Islet of Langerhans (tissue), 1 donor: ENCODE results near the gene FHIT.
A peak's percentile ranks its signal among the peaks of the same experiment; 100 is the strongest.
"Not testable (repeated sequence)": the region's sequence is repeated elsewhere in the genome, so short reads cannot be mapped to it uniquely, and the experiment has no call there.

Source experiments
- FAIRE-seq: peaks from one replicate; lab custom pipeline; 2011; peaks lifted over from hg19 to GRCh38; lab: Jason Lieb, UNC

The FHIT gene

DNA sequence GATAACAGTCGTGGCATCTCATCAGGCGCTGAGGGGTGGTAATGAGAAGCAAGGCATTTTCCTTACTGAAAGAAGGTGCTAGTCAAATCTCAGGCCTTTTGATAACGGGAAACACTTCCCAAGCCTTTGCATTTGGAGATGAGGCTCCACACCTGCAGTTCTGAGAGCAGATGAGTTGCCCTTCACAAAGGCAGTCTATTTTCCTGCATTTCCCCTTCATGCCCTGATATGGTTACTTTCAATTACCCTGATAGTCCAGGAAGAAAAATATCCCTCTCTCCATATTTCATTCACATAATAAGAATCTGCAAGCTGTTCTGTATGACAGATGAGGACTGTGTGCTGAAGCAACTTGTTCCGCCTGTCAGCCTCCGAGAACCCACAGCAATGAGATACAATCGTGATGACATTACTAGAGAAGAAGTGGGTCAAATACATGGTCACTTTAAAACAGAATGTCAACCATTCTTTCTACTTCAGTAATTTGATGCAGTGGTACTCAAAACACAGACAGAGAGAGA lies 25.0 kb downstream of the FHIT start:
- FAIRE-seq, result no peak

- no peak for FAIRE-seq
Measured at GRCh38 chr3:61224823-61225222, 26.4 kb downstream of the FHIT start.

DNA sequence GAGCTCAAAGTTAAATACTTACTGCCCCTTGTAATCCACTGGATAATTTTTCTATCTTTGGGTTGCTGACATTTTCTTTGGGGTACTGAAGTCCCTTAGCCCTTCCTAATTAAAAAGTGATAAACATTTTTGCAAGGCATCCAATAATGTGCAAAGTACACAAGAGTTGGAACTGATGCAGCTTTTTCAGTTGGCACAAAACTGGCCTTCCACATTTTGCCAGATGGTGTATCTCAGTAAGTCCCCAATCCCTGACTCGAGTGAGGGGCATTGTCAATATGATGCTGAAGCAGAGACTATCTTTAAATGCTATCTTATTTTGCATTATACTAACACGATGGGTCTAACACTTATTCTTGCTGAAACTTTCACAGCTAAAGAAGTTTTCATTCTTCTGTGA lies 27.8 kb downstream of the FHIT start:
- FAIRE-seq, result no peak

- FAIRE-seq, result no peak
Measured at GRCh38 chr3:61222467-61222866, 28.8 kb downstream of the FHIT start.

GRCh38 chr3:61221759-61222362 lies 29.4 kb downstream of the FHIT start:
- no peak for FAIRE-seq

GRCh38 chr3:61218504-61218903 lies 32.7 kb downstream of the FHIT start:
- no peak for FAIRE-seq

- not testable (repeated sequence) for FAIRE-seq
Measured at GRCh38 chr3:61216171-61216570, 35.1 kb downstream of the FHIT start.

- no peak for FAIRE-seq
Measured at GRCh38 chr3:61202086-61202485, 49.2 kb downstream of the FHIT start.

GRCh38 chr3:61201071-61201470 lies 50.2 kb downstream of the FHIT start:
- no peak for FAIRE-seq

- FAIRE-seq, result no peak
Measured at GRCh38 chr3:61200270-61200669, 51.0 kb downstream of the FHIT start.

DNA sequence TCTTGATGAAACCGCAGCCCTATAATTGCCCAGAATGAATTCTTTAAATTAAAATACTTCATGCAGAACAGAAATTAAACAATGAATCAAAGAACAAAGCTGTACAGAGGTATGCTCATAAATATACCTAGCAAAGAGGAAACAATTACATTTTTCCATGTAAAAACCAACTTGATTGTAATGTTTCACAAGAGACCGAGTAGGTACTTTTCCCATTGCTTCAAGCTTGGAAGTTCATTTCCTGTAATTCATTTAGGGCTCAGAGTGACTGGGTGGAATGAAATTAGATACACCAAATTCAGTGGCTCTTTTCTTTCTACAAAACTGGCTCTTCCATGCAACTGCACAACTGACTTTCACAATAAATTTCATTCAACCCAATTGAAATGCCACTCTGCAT lies 51.4 kb downstream of the FHIT start:
- FAIRE-seq, result no peak

DNA sequence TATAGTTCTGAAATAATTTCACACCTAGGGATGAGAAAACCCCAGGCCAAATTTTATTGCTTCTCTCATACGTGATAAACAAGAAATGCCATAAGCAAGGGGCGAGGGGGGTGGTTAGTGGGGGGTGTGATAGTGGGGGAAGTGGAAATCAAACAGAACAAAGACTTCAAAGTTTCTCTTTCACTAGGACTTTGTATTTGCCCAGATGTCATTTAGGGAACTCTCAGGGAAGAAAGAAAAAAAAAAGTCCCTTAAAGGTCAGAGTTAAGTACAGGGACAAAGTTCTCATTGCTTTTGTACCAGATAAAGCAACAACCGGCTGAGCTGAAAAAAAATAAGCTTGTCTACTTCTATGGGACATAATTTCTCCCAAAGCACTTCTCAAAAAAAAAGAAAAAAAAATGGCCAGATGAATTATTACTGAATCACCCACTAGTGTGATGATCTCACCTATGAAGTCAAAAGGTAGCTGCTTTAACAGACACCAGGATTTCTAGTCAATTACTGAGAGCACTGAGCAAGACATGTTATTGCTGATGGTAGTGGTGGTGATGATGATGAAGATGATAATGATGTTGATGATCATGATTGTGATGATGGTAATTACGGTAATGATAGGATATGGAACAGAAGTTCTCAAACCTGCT lies 56.2 kb downstream of the FHIT start:
- FAIRE-seq, result no peak

- FAIRE-seq, result no peak
Measured at GRCh38 chr3:61192222-61192621, 59.0 kb downstream of the FHIT start.

GRCh38 chr3:61190205-61190604 lies 61.0 kb downstream of the FHIT start:
- FAIRE-seq, result not testable (repeated sequence)

GRCh38 chr3:61186030-61186429 lies 65.2 kb downstream of the FHIT start:
- FAIRE-seq, result no peak

DNA sequence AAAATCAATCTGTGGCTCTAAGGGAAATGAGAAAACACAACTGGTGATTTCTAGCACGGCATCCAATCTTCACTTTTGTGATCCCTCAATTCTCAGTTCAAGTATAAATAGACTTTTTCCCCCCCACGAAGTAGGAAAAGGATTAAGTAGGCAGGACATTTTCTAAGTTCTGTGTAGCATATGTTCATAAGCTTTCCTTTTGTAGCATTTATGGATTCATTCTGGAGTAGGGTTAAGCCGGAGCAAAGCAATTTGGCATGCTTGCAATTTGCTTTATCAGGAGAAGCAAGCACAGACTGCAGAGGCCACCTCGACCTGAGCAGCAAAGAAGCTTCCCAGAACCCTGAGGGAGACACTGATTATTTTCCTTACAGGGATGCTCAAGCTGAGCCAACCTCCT lies 66.3 kb downstream of the FHIT start:
- FAIRE-seq, result no peak

DNA sequence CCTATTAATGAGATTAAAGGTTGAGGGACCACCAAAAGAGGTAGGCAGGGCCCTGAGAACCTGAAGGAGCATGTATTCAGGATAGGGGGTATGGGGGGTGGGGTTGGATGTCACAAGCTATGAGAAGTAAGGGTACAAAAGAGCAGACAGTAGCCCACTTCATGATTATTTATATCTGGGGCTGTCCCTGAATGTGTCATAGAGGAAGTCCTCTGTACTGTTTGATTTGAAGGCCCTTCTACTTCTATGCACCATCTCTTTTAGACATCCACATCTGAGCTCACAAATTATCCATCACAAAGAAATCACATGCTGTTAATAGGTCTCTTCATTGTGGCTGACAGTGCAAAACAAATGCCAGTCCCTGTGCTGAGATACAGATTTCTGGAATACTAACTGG lies 68.6 kb downstream of the FHIT start:
- FAIRE-seq, result no peak

DNA sequence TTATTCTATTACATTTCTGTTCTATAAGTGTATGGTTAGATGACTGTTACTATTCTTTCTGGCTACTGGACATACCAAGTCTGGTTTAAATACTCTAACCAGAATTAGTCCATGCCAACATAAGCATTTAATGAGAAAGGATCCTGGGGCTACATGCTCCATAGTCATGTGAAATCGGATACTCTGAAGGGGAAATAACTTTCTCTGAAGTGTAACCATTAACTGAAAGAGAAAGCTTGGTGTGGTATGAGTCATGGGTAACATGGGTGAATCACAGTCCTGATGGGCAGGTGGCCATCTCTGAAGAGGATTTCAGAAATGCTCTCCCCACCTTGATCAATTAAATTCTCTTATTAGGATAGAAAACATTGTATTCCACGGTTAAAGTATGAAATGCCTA lies 69.4 kb downstream of the FHIT start:
- FAIRE-seq, result peak; percentile 17

- peak; percentile 65 for FAIRE-seq
Measured at GRCh38 chr3:61180206-61180605, 71.0 kb downstream of the FHIT start.

DNA sequence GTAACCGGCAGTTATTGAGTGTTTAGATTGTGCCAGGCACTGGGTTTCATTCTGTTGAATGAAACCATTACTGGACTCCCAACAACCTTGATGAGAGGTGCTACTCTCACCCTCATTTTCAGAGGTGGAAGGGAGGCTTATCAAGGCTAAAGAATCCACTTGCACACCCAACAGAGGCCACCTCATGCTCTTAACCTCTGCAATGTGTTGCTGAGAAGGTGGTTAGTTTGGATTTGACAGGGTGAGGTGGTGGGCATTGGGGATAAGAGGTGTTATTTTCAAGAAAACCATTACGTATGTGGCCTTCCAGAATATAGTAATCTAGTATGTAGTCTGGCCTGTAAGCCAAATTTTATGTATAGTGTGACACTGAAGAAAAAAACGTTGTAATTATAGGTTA lies 73.1 kb downstream of the FHIT start:
- no peak for FAIRE-seq

DNA sequence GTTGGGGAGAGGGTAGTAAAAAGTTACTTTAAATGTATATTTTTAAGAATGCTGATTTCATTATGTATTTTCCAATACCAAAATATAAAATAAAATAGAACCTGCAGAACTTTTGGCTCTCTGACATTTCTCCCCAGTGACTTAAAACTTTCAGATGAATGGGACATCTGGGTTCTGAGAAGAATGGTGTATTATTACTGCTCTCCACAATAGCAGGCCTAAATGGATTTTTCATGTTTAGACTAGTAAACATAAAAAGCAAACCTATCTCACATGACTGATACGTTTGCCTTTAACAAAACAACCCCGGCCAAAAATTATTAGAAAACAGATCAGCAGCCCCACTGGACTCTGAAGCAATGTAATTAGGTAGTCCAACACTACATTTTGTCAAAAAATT lies 73.8 kb downstream of the FHIT start:
- no peak for FAIRE-seq

GRCh38 chr3:61173676-61174075 lies 77.6 kb downstream of the FHIT start:
- FAIRE-seq, result no peak

- no peak for FAIRE-seq
Measured at GRCh38 chr3:61172684-61173083, 78.6 kb downstream of the FHIT start.

- FAIRE-seq, result no peak
Measured at GRCh38 chr3:61172203-61172602, 79.0 kb downstream of the FHIT start.
